Activated CD4-positive, alpha-beta memory T cell treated with anti-CD3 and anti-CD28 coated beads for 36 hours (primary cell): ENCODE measurements around the gene VLDLR. TPM values are rescaled to one million over a fixed set of nuclear protein-coding genes. Genes with fewer than 3 reads are reported as not detected.

ENCODE experiments used
- CTCF ChIA-PET: fragments of 350-600 bp; sonication (Branson Sonifier 250); formaldehyde crosslinking; loops from one replicate; lab custom pipeline; 2021; ENCODE audit warnings: antibody characterized with exemption, inconsistent platforms; lab: Charles Lee
- POLR2A ChIA-PET: fragments of 350-600 bp; sonication (Branson Sonifier 250); formaldehyde crosslinking; loops from one replicate; lab custom pipeline; 2021; ENCODE audit warnings: antibody characterized with exemption; lab: Charles Lee
- DNase-seq: peaks from one replicate; pipeline ENCODE4 v3.0.0-alpha.2; 2020
- H3K27ac Mint-ChIP-seq: one replicate; pipeline ENCODE4 v1.8.0; 2021; ENCODE audit warnings: mixed read lengths
- H3K27me3 Mint-ChIP-seq: one replicate; pipeline ENCODE4 v1.8.0; 2021; ENCODE audit warnings: mixed read lengths
- H3K36me3 Mint-ChIP-seq: one replicate; pipeline ENCODE4 v1.8.0; 2021; ENCODE audit warnings: mixed read lengths
- H3K4me1 Mint-ChIP-seq: one replicate; pipeline ENCODE4 v1.8.0; 2021; ENCODE audit warnings: low read depth, mixed read lengths
- H3K4me3 Mint-ChIP-seq: one replicate; pipeline ENCODE4 v1.8.0; 2021; ENCODE audit warnings: mild to moderate bottlenecking, mixed read lengths
- H3K9me3 Mint-ChIP-seq: one replicate; pipeline ENCODE4 v1.8.0; 2021; ENCODE audit warnings: mixed read lengths
- intact Hi-C: fragments of 100-400 bp; cut with micrococcal nuclease; formaldehyde crosslinking; loops from one replicate; pipeline ENCODE4 v1.15.1; 2023
- total RNA-seq, 2 experiments: library from RNA; stranded (reverse); gene quantifications; one replicate each; pipeline ENCODE4 v1.2.3, GENCODE V29; 2021

Gene VLDLR
- total RNA-seq, 2 experiments from 2014 or later, result 8.8 to 10.3 TPM

DNA sequence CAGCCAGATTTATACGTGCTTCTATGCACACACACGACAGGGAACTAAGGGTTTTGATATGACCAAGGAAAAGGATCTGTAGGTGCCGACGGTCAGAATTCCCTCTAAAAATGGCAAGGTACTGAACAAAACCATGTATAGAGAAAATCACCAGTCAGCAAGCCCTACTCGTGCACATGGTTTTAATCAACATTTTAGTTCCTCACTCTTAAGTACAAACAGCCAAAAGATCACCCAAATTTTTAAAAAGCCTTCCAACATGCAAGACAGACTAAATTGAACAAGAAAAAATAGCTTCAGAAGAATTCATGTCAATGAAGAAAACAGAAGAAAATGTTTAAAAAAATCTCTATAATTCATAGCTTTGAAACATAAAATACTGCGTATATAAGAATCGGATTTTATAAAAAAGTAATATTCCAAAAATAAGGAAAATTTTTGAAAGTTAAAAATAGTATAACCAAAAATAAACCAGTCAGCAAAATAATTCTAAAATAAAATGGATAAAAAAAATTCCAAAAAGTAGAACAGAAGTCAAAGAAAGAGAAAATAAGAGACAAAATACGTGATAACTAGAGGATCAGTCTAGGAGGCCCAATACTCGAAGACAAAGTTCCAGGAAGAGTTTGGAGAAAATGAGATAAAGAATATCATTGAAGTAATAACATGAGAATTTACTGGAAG, 52.7 kb downstream of the VLDLR start:
- H3K27me3 Mint-ChIP-seq, result no peaks in the 10 kb centered on the region
- intact Hi-C loops, result no loop called here
- CTCF ChIA-PET, result no interaction called here
- no peaks in the 10 kb centered on the region for H3K4me1 Mint-ChIP-seq
- H3K36me3 Mint-ChIP-seq, result no peaks in the 10 kb centered on the region
- no peaks in the 10 kb centered on the region for H3K9me3 Mint-ChIP-seq
- no peak overlapping the region for H3K4me3 Mint-ChIP-seq
- POLR2A ChIA-PET, result no interaction called here
- no peak for DNase-seq
- H3K27ac Mint-ChIP-seq, result no peak overlapping the region

DNA sequence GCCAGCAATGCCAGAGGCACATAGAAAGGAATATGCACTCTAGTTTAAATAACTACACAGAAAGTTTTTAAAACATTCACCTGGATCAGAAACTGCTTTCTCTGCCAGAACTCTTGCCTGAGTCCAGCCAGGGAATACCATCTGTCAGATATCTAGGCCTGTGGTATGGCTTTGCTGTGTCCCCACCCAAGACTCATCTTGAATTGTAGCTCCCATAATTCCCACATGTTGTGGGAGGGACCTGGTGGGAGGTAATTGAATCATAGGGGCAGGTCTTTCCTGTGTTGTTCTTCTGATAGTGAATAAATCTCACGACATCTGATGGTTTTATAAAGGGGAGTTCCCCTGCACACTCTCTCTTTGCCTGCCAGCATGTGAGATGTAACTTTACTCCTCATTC, 54.2 kb downstream of the VLDLR start:
- Mint-ChIP-seq H3K36me3 (no peaks in the 10 kb centered on the region), H3K27me3 (peaks cover 3% of the 10 kb centered on the region), H3K9me3 (no peaks in the 10 kb centered on the region), H3K4me1 (no peaks in the 10 kb centered on the region), H3K4me3 (no peak overlapping the region), H3K27ac (no peak overlapping the region)
- DNase-seq, result no peak
- intact Hi-C loops, result no loop called here
- POLR2A ChIA-PET, result no interaction called here
- CTCF ChIA-PET, result no interaction called here

DNA sequence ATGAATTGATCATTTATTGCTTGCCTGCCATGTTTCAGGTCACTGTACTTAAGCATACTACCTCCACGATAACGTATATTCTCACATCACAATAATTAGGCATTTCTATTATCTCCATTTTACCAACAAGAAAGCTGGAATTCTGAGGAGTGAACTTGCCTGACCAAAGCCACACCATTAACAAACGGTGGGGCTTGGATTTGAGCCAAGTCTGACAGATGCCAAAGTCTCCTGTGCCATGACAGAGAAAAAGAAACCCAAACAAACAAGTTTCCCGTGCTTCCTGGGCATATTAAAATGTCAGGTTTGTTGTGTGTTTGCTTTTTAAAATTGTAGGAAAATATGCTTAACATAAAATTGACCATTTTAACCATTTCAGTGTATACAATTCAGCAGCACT, 54.9 kb downstream of the VLDLR start:
- H3K9me3 Mint-ChIP-seq, result no peaks in the 10 kb centered on the region
- intact Hi-C loops, result no loop called here
- H3K27me3 Mint-ChIP-seq, result peaks cover 3% of the 10 kb centered on the region
- H3K36me3 Mint-ChIP-seq, result no peaks in the 10 kb centered on the region
- no peak for DNase-seq
- no peak overlapping the region for H3K4me3 Mint-ChIP-seq
- POLR2A ChIA-PET, result no interaction called here
- H3K27ac Mint-ChIP-seq, result no peak overlapping the region
- H3K4me1 Mint-ChIP-seq, result no peaks in the 10 kb centered on the region
- CTCF ChIA-PET, result no interaction called here

DNA sequence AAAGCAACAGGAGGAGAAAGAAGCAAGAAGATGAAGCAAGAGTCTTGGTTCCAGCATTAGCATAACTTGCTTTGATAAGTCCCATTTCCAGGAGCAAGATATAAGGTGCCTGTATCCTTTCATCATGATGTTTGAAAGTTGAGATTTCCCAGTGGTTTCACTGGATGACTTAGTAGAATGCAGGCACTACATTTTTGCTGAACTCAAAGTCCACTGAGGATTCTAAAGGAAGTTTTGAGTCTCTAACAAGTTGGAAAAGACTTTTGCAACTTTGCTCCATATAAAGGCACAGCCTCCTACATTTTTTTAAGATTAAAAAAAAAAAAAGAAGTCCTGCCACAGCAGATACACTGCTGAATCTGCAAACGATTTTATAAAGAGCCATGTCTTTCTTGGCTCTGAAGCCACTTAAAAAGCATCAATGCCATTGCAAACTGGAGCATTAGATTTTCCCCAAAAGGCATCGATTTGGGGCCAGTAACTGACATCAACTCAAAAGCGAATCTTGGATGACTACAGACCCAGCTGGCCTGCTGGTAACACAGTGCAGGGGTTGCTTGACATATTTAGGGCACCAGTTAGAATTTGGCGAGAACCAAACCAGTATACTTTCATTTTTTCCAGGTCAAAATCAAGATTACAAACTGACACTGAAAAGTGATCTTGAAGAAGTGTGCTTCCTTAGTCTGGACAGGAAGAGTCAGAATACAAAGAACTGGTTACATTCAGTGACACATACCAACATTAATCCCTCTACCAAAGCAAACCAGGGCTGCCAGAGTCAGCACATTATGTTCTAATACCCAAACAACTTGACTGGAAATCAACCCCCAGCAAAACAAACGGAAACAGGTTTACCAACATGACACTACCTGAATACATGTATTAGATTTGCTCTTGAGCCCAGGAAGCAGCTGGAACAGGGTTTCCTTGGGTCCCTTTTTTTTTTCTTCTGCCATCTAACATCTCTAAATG, 56.6 kb downstream of the VLDLR start:
- H3K4me1 Mint-ChIP-seq, result no peaks in the 10 kb centered on the region
- no peak for DNase-seq
- no peaks in the 10 kb centered on the region for H3K9me3 Mint-ChIP-seq
- no peak overlapping the region for H3K27ac Mint-ChIP-seq
- ChIA-PET POLR2A (no interaction called here), CTCF (no interaction called here)
- H3K4me3 Mint-ChIP-seq, result no peak overlapping the region
- intact Hi-C loops, result no loop called here
- peaks cover 3% of the 10 kb centered on the region for H3K27me3 Mint-ChIP-seq
- no peaks in the 10 kb centered on the region for H3K36me3 Mint-ChIP-seq

DNA sequence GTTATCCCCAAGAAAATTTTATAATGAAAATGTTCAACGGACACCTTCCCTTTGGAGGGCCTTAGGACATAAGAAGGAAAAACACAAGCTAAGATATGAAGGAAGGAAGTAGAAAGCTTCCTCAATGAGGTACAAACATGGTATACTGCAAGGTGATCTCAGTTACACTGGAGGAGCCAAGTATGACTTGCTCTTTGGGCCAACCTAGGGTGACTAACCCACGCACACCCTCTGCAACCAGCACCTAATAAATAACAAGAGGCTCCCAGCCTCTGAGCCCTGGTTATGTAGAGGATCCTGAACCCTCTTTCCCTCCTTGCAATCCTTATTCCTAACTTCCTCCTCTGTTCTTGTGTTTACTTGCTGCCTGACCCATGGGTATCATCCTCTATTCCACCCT, 57.4 kb downstream of the VLDLR start:
- Mint-ChIP-seq H3K9me3 (no peaks in the 10 kb centered on the region), H3K36me3 (no peaks in the 10 kb centered on the region), H3K4me3 (no peak overlapping the region), H3K27me3 (peaks cover 3% of the 10 kb centered on the region), H3K4me1 (no peaks in the 10 kb centered on the region), H3K27ac (no peak overlapping the region)
- no peak for DNase-seq
- ChIA-PET POLR2A (no interaction called here), CTCF (no interaction called here)
- intact Hi-C loops, result no loop called here

DNA sequence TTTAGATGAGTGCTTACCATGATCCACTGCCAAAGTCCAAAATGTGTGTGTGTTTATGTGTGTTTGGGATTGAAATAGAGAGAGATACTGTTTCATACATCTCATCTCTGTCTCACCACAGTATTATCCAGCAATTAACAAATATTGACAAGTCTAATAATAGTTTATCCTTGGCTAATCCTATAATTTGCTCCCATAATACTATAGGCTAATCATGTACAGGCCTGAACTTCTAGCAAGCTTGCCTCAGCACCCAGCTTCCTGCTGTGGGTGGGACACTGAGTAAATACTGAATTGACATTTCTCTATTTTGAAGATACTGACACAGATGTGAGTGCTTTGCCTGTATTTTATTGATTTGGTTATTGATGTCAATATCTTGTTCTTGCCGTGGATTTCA, 60.4 kb downstream of the VLDLR start:
- intact Hi-C loops, result no loop called here
- POLR2A ChIA-PET, result no interaction called here
- Mint-ChIP-seq H3K4me3 (no peak overlapping the region), H3K27me3 (peaks cover 3% of the 10 kb centered on the region), H3K36me3 (no peaks in the 10 kb centered on the region), H3K9me3 (no peaks in the 10 kb centered on the region), H3K4me1 (no peaks in the 10 kb centered on the region), H3K27ac (no peak overlapping the region)
- no peak for DNase-seq
- CTCF ChIA-PET, result no interaction called here

DNA sequence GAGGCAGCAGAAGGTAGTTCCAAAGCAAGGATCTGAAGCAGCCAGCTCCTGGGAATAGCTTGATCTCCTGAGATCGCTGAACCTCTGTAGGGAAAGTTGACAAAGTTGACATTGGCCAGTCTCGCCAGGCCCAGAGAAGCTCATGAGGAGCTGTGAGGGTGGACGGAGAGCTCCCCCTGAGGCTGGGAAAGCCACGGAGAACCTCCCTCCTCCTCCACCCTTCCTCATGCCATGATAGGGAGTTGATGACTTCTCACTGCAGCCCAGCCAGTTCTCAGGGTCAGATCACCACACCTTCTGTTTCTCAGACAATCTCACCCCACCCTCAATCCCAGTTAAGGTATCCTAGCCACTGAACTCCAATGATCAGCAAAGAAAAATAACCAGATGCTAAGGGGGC, 65.3 kb downstream of the VLDLR start:
- intact Hi-C loops, result no loop called here
- Mint-ChIP-seq H3K27me3 (no peaks in the 10 kb centered on the region), H3K4me3 (no peak overlapping the region), H3K9me3 (no peaks in the 10 kb centered on the region), H3K36me3 (no peaks in the 10 kb centered on the region), H3K4me1 (no peaks in the 10 kb centered on the region), H3K27ac (no peak overlapping the region)
- DNase-seq, result no peak
- POLR2A ChIA-PET, result no interaction called here
- CTCF ChIA-PET, result no interaction called here

DNA sequence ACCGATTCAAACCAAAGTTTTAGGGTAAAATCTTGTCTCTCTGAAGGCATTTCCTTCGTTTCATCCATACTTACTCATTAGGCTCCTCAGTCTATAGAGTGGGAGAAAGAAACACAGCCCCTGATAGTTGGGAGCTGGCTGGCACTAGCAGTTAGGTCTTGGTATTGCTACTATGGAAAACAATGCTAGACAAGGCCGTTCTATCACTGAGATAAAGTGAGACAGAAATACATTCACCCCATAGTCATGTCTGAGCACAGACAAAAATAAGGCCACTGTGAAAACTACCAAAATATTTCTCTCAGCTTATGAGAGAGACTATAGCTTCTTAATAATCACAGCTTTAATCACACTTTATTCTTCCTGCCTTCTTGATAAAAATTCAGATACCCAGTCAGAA, 67.0 kb downstream of the VLDLR start:
- intact Hi-C loops, result no loop called here
- Mint-ChIP-seq H3K9me3 (no peaks in the 10 kb centered on the region), H3K4me1 (no peaks in the 10 kb centered on the region), H3K27ac (no peak overlapping the region), H3K36me3 (no peaks in the 10 kb centered on the region), H3K4me3 (no peak overlapping the region), H3K27me3 (no peaks in the 10 kb centered on the region)
- ChIA-PET CTCF (no interaction called here), POLR2A (no interaction called here)
- DNase-seq, result no peak

DNA sequence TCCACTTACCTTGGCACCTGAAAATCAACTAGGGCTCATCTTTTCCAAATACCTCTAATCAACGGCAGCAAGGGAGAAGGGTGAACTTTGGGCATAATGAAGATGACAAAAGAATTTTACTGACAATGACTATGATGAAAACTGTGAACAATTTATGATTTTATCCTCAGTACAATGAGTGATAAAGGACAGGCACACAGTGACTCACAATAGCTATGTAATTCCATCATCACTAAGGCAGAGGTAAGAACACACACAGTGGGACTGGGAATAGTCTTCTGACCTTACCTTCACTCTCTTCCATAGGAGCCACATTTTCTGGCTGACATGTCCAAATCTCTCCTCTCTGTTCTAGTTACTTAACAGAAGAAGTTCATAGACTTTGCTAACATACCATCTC, 69.6 kb downstream of the VLDLR start:
- intact Hi-C loops, result no loop called here
- Mint-ChIP-seq H3K9me3 (no peaks in the 10 kb centered on the region), H3K27ac (no peak overlapping the region), H3K4me3 (no peak overlapping the region), H3K27me3 (no peaks in the 10 kb centered on the region), H3K4me1 (no peaks in the 10 kb centered on the region), H3K36me3 (no peaks in the 10 kb centered on the region)
- CTCF ChIA-PET, result no interaction called here
- no peak for DNase-seq
- POLR2A ChIA-PET, result no interaction called here

DNA sequence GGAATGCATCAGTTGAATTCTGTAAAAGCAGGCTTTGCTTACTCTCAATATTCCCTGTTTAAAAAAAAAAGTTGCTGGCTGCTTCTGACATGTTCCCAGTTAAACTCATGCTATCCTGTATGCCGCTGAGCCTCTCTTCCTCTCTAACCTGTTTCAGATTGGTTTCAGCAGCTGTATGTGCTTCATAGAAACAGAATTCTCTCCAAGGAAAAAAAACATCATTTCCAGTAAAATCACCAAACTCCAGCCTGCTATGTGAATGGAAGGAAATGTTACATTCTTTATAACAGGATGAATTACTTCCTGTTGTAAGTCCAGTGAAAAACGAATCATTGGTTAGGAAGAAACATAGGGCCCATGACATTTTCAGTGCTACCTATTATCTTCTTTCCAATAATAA, 70.0 kb downstream of the VLDLR start:
- no peaks in the 10 kb centered on the region for H3K9me3 Mint-ChIP-seq
- no peak overlapping the region for H3K4me3 Mint-ChIP-seq
- no peak overlapping the region for H3K27ac Mint-ChIP-seq
- intact Hi-C loops, result no loop called here
- ChIA-PET POLR2A (no interaction called here), CTCF (no interaction called here)
- DNase-seq, result no peak
- no peaks in the 10 kb centered on the region for H3K27me3 Mint-ChIP-seq
- H3K4me1 Mint-ChIP-seq, result no peaks in the 10 kb centered on the region
- H3K36me3 Mint-ChIP-seq, result no peaks in the 10 kb centered on the region

DNA sequence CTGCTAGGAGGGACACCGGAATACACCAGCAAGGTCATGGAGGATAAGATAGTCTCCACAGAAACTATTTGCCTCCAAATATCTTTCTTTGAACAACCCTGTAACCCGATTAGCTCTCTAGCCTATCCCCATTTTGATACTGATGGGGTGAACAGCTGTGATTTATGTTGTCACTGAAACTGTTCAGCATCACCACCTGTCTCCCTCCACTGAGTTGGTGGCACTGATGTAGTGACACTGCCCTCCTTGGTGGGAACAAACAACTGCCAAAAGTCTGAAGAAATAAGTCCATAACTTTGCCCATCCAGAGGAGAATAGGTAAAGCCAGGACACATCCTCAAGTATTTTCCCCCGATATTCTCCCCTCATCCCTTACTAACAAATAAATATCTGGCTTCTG, 71.5 kb downstream of the VLDLR start:
- H3K27me3 Mint-ChIP-seq, result no peaks in the 10 kb centered on the region
- DNase-seq, result no peak
- POLR2A ChIA-PET, result no interaction called here
- H3K4me1 Mint-ChIP-seq, result no peaks in the 10 kb centered on the region
- intact Hi-C loops, result no loop called here
- CTCF ChIA-PET, result no interaction called here
- no peak overlapping the region for H3K4me3 Mint-ChIP-seq
- no peak overlapping the region for H3K27ac Mint-ChIP-seq
- H3K36me3 Mint-ChIP-seq, result no peaks in the 10 kb centered on the region
- no peaks in the 10 kb centered on the region for H3K9me3 Mint-ChIP-seq

DNA sequence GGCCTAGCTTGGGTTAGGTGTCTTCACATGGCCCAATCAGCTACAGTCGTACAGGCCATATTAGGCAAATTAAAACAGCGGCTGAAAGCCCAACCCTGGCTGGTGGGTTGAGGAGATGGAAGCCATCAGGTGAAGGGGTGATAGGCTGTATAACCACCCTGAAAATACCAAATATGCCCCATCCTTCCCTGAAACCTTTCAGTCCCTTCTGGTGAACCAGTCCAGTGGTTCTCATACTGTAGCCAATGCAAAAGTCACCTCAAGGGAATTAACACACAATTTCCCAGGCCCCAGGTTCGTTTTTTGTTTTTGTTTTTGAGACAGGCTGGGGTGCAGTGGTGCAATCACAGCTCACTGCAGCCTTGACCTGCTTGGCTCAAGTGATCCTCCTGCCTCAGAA, 75.9 kb downstream of the VLDLR start:
- H3K36me3 Mint-ChIP-seq, result no peaks in the 10 kb centered on the region
- intact Hi-C loops, result no loop called here
- CTCF ChIA-PET, result no interaction called here
- no peaks in the 10 kb centered on the region for H3K9me3 Mint-ChIP-seq
- no peaks in the 10 kb centered on the region for H3K27me3 Mint-ChIP-seq
- H3K4me3 Mint-ChIP-seq, result no peak overlapping the region
- no peaks in the 10 kb centered on the region for H3K4me1 Mint-ChIP-seq
- no peak for DNase-seq
- POLR2A ChIA-PET, result no interaction called here
- no peak overlapping the region for H3K27ac Mint-ChIP-seq

DNA sequence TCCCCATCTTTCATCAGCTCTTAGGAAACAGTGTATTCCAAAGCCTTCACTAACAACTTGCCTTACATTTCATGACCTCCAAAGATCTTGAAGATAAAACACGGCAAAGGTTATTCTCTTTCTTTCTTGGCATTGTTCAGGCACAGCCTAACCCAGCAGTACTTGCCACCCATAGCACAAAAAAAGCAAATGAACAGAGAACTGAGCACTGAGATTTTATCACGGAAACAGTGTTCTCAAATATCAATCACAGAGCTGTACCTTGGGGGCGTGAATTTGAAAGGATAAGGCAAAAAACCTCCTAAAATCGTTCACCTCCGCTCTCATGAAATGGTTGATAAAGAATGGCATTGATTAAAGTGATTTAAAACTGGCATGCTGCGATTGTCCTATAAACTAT, 78.8 kb downstream of the VLDLR start:
- H3K36me3 Mint-ChIP-seq, result no peaks in the 10 kb centered on the region
- H3K27me3 Mint-ChIP-seq, result no peaks in the 10 kb centered on the region
- H3K27ac Mint-ChIP-seq, result no peak overlapping the region
- H3K4me1 Mint-ChIP-seq, result no peaks in the 10 kb centered on the region
- intact Hi-C loops, result no loop called here
- no peak overlapping the region for H3K4me3 Mint-ChIP-seq
- no peaks in the 10 kb centered on the region for H3K9me3 Mint-ChIP-seq
- POLR2A ChIA-PET, result no interaction called here
- no peak for DNase-seq
- CTCF ChIA-PET, result no interaction called here
